HG03460 (cell line): Measurements from ENCODE around the gene ARPC2.
A peak's percentile ranks its signal among the peaks of the same experiment; 100 is the strongest.
"Not testable (repeated sequence)": the region's sequence is repeated elsewhere in the genome, so short reads cannot be mapped to it uniquely, and the experiment has no call there.

ENCODE experiments used
- ATAC-seq: cut with Tn5 transposase; IDR thresholded peaks from one replicate; pipeline ENCODE4 v1.9.1; 2021; ENCODE audit not compliant: unreplicated experiment

ARPC2 gene

GRCh38 chr2:218269900-218270720 lies 53.1 kb downstream of the ARPC2 start, which contains the start of the genes AAMP and PNKD:
Gene AAMP, minus strand, starts transcription at chr2:218270137. Its CDS starts 51 bp downstream, at chr2:218270086.
Gene PNKD, plus strand, starts transcription at chr2:218270519. Its CDS starts 17 bp downstream, at chr2:218270536.
- ATAC-seq = peak; percentile 87

GRCh38 chr2:218270721-218271486 lies 53.9 kb downstream of the ARPC2 start:
- no peak for ATAC-seq

GRCh38 chr2:218271487-218271797 lies 54.5 kb downstream of the ARPC2 start:
- no peak for ATAC-seq

GRCh38 chr2:218271865-218272530 lies 55.0 kb downstream of the ARPC2 start:
- no peak for ATAC-seq

- peak; percentile 21 for ATAC-seq
Observed at GRCh38 chr2:218272531-218273212, 55.7 kb downstream of the ARPC2 start.

- not testable (repeated sequence) for ATAC-seq
Observed at GRCh38 chr2:218273214-218273907, 56.4 kb downstream of the ARPC2 start.

- no peak for ATAC-seq
Observed at GRCh38 chr2:218273908-218274249, 56.9 kb downstream of the ARPC2 start.

- no peak for ATAC-seq
Observed at GRCh38 chr2:218274586-218274985, 57.6 kb downstream of the ARPC2 start.

GRCh38 chr2:218275371-218276072 lies 58.5 kb downstream of the ARPC2 start:
- ATAC-seq = no peak

- no peak for ATAC-seq
Observed at GRCh38 chr2:218276986-218277755, 60.2 kb downstream of the ARPC2 start.

- ATAC-seq = no peak
Observed at GRCh38 chr2:218277921-218278320, 60.9 kb downstream of the ARPC2 start.

- no peak for ATAC-seq
Observed at GRCh38 chr2:218278531-218279360, 61.8 kb downstream of the ARPC2 start.

- no peak for ATAC-seq
Observed at GRCh38 chr2:218280260-218280870, 63.4 kb downstream of the ARPC2 start.

GRCh38 chr2:218281449-218281848 lies 64.5 kb downstream of the ARPC2 start:
- no peak for ATAC-seq

GRCh38 chr2:218282173-218282991 lies 65.4 kb downstream of the ARPC2 start:
- ATAC-seq = no peak

GRCh38 chr2:218284106-218284811 lies 67.3 kb downstream of the ARPC2 start:
- ATAC-seq = no peak
